MM.1S (cell line): ENCODE results near the gene ZDHHC13.

Experiments used
- DNase-seq: peaks from one replicate; pipeline ENCODE4 v3.0.0-alpha.2; 2015
- H2AFZ ChIP-seq: fragments of 300-600 bp; sonication (generic); 2 replicates; pipeline ENCODE4 v1.6.0; 2016; ENCODE audit warnings: antibody characterized with exemption, low read length
- H3F3A ChIP-seq: fragments of 300-600 bp; sonication (generic); 2 replicates; pipeline ENCODE4 v1.6.1; 2016; ENCODE audit warnings: mild to moderate bottlenecking, antibody characterized with exemption, low read length, moderate library complexity, mixed read lengths; ENCODE audit not compliant: insufficient read depth
- H3K27ac ChIP-seq: fragments of 300-600 bp; sonication (generic); 2 replicates; pipeline ENCODE4 v1.5.1; 2016; ENCODE audit warnings: mild to moderate bottlenecking, low read length
- H3K27me3 ChIP-seq: fragments of 300-600 bp; sonication (generic); replicated peaks from 2 replicates; pipeline ENCODE4 v1.6.0; 2016; ENCODE audit warnings: low read length; ENCODE audit not compliant: insufficient read depth
- H3K36me3 ChIP-seq: fragments of 300-600 bp; sonication (generic); replicated peaks from 2 replicates; pipeline ENCODE4 v1.6.1; 2016; ENCODE audit warnings: mild to moderate bottlenecking, low read length, mixed read lengths; ENCODE audit not compliant: insufficient read depth
- H3K4me1 ChIP-seq: fragments of 300-600 bp; sonication (generic); 2 replicates; pipeline ENCODE4 v1.6.1; 2016; ENCODE audit warnings: low read length, mixed read lengths
- H3K4me2 ChIP-seq: fragments of 300-600 bp; sonication (generic); 2 replicates; pipeline ENCODE4 v1.6.0; 2016; ENCODE audit warnings: low read depth, low read length
- H3K4me3 ChIP-seq: fragments of 300-600 bp; sonication (generic); 2 replicates; pipeline ENCODE4 v1.5.1; 2016; ENCODE audit warnings: low read length, mixed read lengths
- H3K79me2 ChIP-seq: fragments of 300-600 bp; sonication (generic); 2 replicates; pipeline ENCODE4 v1.6.1; 2016; ENCODE audit warnings: mixed run types, low read length, mixed read lengths
- H3K9ac ChIP-seq: fragments of 300-600 bp; sonication (generic); 2 replicates; pipeline ENCODE4 v1.6.1; 2016; ENCODE audit warnings: low read length, mixed read lengths
- H3K9me2 ChIP-seq: fragments of 300-600 bp; sonication (generic); replicated peaks from 2 replicates; pipeline ENCODE4 v1.6.1; 2016; ENCODE audit warnings: mild to moderate bottlenecking, low read length, mixed read lengths; ENCODE audit not compliant: insufficient read depth
- H3K9me3 ChIP-seq: fragments of 300-600 bp; sonication (generic); replicated peaks from 2 replicates; pipeline ENCODE4 v1.6.1; 2016; ENCODE audit warnings: mild to moderate bottlenecking, low read length, mixed read lengths; ENCODE audit not compliant: insufficient read depth
- H4K20me1 ChIP-seq: fragments of 300-600 bp; sonication (generic); 2 replicates; pipeline ENCODE4 v1.6.1; 2016; ENCODE audit warnings: mild to moderate bottlenecking, low read length, moderate library complexity, mixed read lengths; ENCODE audit not compliant: insufficient read depth
- EZH2 ChIP-seq: fragments of 300-600 bp; sonication (generic); optimal IDR thresholded peaks from 2 replicates; pipeline ENCODE3; 2017; ENCODE audit warnings: low read depth, mild to moderate bottlenecking, antibody characterized with exemption, low read length, mixed read lengths
- EZH2phosphoT487 ChIP-seq: fragments of 300-600 bp; sonication (generic); IDR thresholded peaks from 2 replicates; pipeline ENCODE4 v1.6.1; 2018; ENCODE audit warnings: antibody characterized with exemption, low read length
- TF ChIP-seq, protein P1 (sequence below): fragments of 300-600 bp; sonication (generic); IDR thresholded peaks from 2 replicates; pipeline ENCODE4 v1.5.1; 2016; ENCODE audit warnings: antibody characterized with exemption, low read length, mixed read lengths

The ZDHHC13 gene

DNA sequence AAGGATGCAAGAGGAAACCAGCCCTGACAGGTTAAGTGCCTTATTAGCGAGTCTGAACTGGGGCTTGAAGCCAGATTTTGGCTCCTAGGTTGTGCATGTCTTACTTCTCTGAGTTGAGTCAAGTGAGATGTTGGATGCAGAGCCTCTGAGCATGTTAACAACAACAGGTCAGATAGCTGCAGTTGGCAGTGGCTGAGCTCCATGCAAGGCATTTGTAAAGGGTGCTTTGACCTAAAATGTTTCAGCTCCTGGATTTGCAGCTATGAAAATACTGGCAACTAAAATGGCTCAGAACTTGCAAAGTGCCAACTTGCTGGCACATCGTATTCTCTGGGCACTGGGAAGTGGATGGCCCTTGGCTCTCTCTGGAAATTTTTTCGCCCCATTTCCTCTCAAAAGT, 101.2 kb downstream of the ZDHHC13 start:
- Histone ChIP-seq H3K27ac (no peak overlapping the region), H3K9me2 (no peaks in the 10 kb centered on the region), H4K20me1 (no peaks in the 10 kb centered on the region), H3K27me3 (no peaks in the 10 kb centered on the region), H3K9ac (no peak overlapping the region), H3K9me3 (no peaks in the 10 kb centered on the region), H3K79me2 (no peaks in the 10 kb centered on the region), H2AFZ (no peak overlapping the region), H3K4me1 (no peaks in the 10 kb centered on the region), H3F3A (no peaks in the 10 kb centered on the region), H3K36me3 (no peaks in the 10 kb centered on the region), H3K4me3 (no peak overlapping the region), H3K4me2 (no peak overlapping the region)
- no peak for DNase-seq
- TF ChIP-seq EZH2phosphoT487 (no peak), EZH2 (no peak)
- TF ChIP-seq, protein P1, sequence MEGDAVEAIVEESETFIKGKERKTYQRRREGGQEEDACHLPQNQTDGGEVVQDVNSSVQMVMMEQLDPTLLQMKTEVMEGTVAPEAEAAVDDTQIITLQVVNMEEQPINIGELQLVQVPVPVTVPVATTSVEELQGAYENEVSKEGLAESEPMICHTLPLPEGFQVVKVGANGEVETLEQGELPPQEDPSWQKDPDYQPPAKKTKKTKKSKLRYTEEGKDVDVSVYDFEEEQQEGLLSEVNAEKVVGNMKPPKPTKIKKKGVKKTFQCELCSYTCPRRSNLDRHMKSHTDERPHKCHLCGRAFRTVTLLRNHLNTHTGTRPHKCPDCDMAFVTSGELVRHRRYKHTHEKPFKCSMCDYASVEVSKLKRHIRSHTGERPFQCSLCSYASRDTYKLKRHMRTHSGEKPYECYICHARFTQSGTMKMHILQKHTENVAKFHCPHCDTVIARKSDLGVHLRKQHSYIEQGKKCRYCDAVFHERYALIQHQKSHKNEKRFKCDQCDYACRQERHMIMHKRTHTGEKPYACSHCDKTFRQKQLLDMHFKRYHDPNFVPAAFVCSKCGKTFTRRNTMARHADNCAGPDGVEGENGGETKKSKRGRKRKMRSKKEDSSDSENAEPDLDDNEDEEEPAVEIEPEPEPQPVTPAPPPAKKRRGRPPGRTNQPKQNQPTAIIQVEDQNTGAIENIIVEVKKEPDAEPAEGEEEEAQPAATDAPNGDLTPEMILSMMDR, result no peak

DNA sequence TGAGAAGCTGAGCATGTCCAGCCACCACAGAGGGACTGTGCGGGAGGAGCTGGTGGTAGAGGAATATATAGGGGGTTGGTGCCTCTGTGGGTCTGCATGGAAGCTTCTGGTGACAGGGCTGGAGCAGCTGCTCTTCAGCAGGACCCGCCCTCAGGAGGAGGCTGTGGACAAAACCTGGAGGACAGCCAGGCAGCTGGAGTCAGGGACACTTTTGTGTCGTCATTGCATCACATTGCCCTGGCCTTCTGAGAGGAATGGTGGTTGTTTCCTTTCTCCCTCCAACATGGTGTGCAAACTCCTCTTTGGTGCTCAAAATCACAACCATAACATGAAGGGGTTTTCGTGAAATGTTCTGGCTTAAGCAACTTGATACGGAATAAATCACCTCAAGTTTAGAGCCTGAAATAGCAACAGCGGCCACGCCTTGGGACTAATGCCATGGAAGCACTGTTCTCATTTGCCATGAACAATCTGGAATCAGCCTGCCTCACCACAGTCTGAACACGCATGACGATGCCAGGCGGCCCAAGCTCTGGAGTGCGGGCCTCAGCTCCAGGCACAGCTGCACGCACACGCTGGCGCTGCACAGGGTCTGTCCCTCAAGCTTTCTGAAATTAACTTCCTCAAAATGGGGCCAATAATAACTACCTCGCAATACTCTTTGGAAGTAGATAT, 102.0 kb downstream of the ZDHHC13 start:
- no peaks in the 10 kb centered on the region for H3K79me2 ChIP-seq
- no peak overlapping the region for H3K4me3 ChIP-seq
- no peaks in the 10 kb centered on the region for H3K27me3 ChIP-seq
- TF ChIP-seq, protein P1, result no peak
- TF ChIP-seq EZH2phosphoT487, result no peak
- no peak for TF ChIP-seq EZH2
- H3K9me3 ChIP-seq, result no peaks in the 10 kb centered on the region
- H3K27ac ChIP-seq, result no peak overlapping the region
- no peak overlapping the region for H3K9ac ChIP-seq
- DNase-seq, result no peak
- H4K20me1 ChIP-seq, result no peaks in the 10 kb centered on the region
- no peaks in the 10 kb centered on the region for H3K36me3 ChIP-seq
- no peaks in the 10 kb centered on the region for H3K4me1 ChIP-seq
- no peak overlapping the region for H3K4me2 ChIP-seq
- H3F3A ChIP-seq, result no peaks in the 10 kb centered on the region
- H2AFZ ChIP-seq, result no peak overlapping the region
- no peaks in the 10 kb centered on the region for H3K9me2 ChIP-seq

DNA sequence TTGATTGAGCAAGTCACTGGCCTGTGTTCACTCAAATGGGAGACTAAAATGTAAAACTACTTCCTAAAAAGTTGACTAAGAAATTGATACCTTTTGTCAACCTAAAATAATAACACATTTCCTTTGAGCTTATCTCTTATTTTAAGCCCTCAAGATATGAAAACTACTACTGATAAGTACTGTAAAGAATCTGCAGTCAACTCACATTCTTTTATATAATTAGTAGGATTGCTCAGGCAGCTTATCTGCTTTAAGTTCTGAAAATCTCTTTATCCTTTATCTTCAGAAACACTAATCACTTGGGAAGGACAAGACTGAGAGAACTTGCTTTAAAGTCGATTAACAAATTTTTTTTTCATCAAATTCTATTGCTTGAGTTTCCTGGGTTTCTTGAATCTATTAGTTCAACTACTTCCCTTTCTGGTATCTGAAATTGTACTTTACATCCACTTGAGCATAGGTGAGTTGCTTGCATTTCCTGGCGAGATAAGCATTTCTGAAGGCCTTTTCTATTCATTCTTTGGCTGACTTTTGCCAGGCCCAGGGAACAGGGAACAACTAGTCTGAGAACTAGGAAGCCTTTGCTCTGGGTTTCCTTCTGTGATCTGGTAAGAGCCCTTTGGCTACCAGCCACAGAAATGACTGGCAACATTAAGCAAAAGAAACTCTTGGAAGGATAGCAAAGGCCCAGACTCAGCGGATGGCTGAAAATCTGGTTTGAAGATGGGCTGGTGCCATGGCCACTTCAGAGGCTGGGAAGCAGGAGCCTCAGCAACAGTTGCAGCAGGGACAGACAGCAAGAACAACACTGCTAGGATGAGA, 104.1 kb downstream of the ZDHHC13 start:
- Histone ChIP-seq H2AFZ (no peak overlapping the region), H3K4me1 (no peaks in the 10 kb centered on the region), H3K9me2 (no peaks in the 10 kb centered on the region), H3F3A (no peaks in the 10 kb centered on the region), H3K9me3 (no peaks in the 10 kb centered on the region), H3K27me3 (no peaks in the 10 kb centered on the region), H3K9ac (no peak overlapping the region), H3K36me3 (peaks cover 8% of the 10 kb centered on the region; the same call in 1 of the 2 replicates), H4K20me1 (no peaks in the 10 kb centered on the region), H3K79me2 (no peaks in the 10 kb centered on the region), H3K27ac (no peak overlapping the region), H3K4me2 (no peak overlapping the region), H3K4me3 (no peak overlapping the region)
- no peak for DNase-seq
- TF ChIP-seq EZH2, result no peak
- TF ChIP-seq, protein P1, result no peak
- no peak for TF ChIP-seq EZH2phosphoT487
